Mucosa of stomach (tissue), 1 donor: ENCODE measurements around the gene TEKT2.
A peak's percentile ranks its signal among the peaks of the same experiment; 100 is the strongest.

Experiments
- H3K27me3 ChIP-seq: one replicate; pipeline ENCODE4 v1.7.0; 2013; ENCODE audit warnings: mild to moderate bottlenecking, low read length; ENCODE audit not compliant: control insufficient read depth, insufficient read depth
- H3K36me3 ChIP-seq: one replicate; pipeline ENCODE4 v1.7.0; 2013; ENCODE audit warnings: low read length; ENCODE audit not compliant: control insufficient read depth, insufficient read depth
- H3K4me1 ChIP-seq: one replicate; pipeline ENCODE4 v1.7.0; 2013; ENCODE audit warnings: mild to moderate bottlenecking, low read length; ENCODE audit not compliant: control insufficient read depth, insufficient read depth
- H3K4me3 ChIP-seq: one replicate; pipeline ENCODE4 v1.7.0; 2013; ENCODE audit warnings: low read length
- H3K9ac ChIP-seq: one replicate; pipeline ENCODE4 v1.7.0; 2013; ENCODE audit warnings: mild to moderate bottlenecking, low read length, moderate library complexity
- H3K9me3 ChIP-seq: one replicate; pipeline ENCODE4 v1.7.0; 2013; ENCODE audit warnings: mild to moderate bottlenecking, low read length, moderate library complexity; ENCODE audit not compliant: control insufficient read depth
- donor health status: Pancreatic carcinoma.

Gene TEKT2

DNA sequence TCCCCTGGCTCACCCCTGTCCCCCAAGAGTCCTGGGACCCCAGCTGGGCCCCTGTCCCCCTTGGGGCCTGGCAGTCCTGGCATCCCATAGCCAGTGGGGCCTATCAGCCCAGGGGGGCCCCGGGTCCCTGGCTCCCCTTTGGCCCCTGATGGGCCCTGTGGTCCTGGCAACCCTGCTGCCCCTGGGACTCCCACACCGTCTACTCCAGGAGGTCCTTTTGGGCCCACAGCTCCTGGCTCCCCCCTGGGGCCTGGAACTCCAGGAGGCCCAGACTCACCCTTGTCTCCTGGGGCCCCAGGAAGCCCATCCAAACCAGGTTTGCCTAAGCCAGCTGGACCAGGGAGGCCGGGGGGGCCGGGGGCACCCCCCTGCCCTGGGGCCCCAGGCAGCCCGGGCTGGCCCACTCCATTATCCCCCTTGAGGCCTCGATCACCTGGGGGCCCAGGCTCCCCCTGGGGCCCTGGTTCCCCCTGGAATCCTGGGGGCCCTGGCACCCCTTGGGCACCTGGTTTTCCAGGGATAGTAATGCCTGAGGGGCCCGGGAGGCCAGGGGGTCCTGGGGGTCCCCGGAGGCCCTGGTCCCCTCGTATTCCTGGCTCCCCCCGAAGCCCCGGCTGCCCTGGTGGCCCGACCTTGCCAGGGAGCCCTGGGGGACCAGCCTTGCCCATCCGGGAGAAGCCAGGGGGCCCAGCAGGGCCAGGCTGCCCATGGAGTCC lies 14.9 kb downstream of the TEKT2 start:
- H3K9me3 ChIP-seq: no peaks in the 10 kb centered on the region
- peaks cover 5% of the 10 kb centered on the region for H3K4me1 ChIP-seq
- H3K27me3 ChIP-seq: no peaks in the 10 kb centered on the region
- no peak overlapping the region for H3K9ac ChIP-seq
- H3K4me3 ChIP-seq: no peak overlapping the region
- no peaks in the 10 kb centered on the region for H3K36me3 ChIP-seq

DNA sequence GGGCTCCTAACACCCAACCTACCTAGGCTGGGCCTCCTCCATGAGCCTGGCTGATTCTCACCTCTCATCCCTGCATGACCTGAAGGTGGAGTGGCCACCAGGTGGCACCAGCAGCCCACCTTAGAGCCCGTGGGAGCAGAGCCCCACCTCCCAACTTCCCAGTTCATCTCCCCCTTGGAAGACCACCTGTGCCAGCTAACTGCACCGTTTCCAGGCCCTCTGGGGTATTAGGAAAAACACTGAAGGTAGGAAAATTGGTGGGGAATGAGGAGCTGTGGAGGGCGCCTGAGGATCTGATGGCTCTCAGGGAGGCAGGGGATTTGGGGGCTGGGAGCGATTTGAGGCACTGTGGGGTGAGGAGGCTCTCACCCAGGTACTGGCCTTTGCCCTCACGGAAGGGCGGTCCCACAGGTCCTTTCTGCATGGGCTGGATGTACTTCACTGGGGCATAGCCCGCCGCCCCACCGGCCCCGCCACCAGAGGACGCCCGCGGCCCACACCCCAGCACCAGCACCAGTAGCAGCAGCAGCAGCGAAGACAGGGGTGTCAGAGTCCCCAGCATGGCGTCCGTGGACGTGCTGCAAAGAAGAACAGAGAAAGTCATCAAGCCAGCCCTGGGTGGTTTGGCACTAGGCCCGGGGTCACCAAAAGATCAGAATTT lies 15.9 kb downstream of the TEKT2 start:
- Histone ChIP-seq H3K9ac (peak overlapping the region; percentile 24), H3K4me3 (no peak overlapping the region), H3K27me3 (no peaks in the 10 kb centered on the region), H3K36me3 (no peaks in the 10 kb centered on the region), H3K9me3 (no peaks in the 10 kb centered on the region), H3K4me1 (peaks cover 5% of the 10 kb centered on the region)

DNA sequence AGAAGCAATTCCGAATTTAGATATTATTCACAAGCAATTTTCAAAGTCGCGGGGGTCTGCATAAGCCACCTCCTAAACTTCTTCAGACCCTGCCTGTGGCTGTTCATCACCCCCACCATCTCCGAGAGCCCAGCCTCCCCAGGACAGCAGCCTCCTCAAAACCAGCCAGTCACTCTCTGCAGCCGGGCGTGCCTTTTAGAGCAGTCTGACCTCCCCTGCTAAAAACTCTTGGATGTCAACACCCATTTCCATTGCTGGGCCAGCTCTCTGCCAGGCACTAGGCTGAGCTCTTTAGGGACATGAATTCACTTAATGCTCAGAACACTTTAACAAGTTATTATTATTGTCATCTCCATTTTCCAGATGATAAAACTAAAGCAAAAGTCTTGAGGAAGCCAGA lies 16.5 kb downstream of the TEKT2 start:
- no peak overlapping the region for H3K4me3 ChIP-seq
- H3K27me3 ChIP-seq: no peaks in the 10 kb centered on the region
- no peak overlapping the region for H3K9ac ChIP-seq
- no peaks in the 10 kb centered on the region for H3K36me3 ChIP-seq
- no peaks in the 10 kb centered on the region for H3K9me3 ChIP-seq
- peaks cover 5% of the 10 kb centered on the region for H3K4me1 ChIP-seq

DNA sequence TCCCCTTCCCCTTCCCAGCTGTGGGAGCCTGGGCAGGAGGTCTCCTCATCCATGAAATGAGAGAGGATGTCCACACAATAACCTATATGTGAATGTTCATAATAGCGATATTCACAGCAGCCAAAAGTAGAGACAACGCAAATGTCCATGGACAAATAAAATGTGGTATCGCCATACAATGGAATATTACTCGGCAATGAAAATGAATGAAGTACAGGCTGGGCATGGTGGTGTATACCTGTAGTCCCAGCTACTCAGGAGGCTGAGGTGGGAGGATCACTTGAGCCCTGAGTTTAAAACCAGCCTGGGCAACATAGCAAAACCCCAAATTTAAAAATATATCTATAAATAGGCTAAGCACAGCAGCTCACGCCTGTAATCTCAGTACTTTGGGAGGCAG lies 17.7 kb downstream of the TEKT2 start:
- Histone ChIP-seq H3K36me3 (no peaks in the 10 kb centered on the region), H3K9ac (no peak overlapping the region), H3K27me3 (no peaks in the 10 kb centered on the region), H3K9me3 (no peaks in the 10 kb centered on the region), H3K4me3 (no peak overlapping the region), H3K4me1 (peaks cover 5% of the 10 kb centered on the region)

DNA sequence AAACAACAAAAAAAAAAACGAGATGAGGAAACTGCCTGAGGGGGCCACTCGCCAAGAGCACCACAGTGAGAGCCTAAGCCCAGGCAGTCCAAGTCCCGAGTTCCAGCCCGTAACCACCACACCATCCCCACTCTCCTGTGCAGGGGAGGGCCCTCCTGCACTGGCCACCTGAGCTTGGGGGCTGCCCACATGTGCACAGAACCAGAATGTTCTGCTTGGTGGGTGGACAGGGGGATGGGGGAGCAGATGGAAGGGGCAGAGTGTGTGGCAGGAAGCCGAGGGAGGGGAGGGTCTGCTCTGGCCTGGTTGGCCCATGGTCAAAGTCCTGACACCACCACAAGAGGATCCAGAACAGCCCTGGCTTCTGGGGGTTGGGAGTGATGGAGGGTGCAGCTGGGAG lies 22.4 kb downstream of the TEKT2 start:
- H3K4me3 ChIP-seq: no peak overlapping the region
- H3K4me1 ChIP-seq: no peaks in the 10 kb centered on the region
- H3K9ac ChIP-seq: no peak overlapping the region
- no peaks in the 10 kb centered on the region for H3K27me3 ChIP-seq
- H3K9me3 ChIP-seq: no peaks in the 10 kb centered on the region
- H3K36me3 ChIP-seq: no peaks in the 10 kb centered on the region

DNA sequence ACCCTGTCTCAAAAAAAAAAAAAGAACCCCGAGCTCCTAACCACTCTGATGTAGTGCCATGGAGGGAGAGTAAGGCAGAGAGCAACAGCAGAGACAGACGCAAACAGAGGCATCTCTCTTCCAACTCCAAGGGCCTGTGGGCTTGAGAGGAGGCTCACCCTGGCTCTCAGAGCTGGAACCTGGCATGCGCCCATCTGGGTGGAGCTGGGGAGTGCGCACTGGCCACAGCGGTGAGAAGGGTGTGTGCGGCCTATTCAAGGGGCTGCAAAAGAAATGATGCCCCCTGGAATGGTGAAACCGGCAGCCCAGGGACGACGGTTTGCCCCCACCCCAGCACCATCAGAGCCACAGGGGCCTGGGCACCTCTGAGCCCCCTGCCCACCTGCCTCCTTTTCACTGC lies 23.5 kb downstream of the TEKT2 start:
- Histone ChIP-seq H3K9me3 (no peaks in the 10 kb centered on the region), H3K9ac (no peak overlapping the region), H3K4me1 (no peaks in the 10 kb centered on the region), H3K4me3 (no peak overlapping the region), H3K36me3 (no peaks in the 10 kb centered on the region), H3K27me3 (no peaks in the 10 kb centered on the region)

DNA sequence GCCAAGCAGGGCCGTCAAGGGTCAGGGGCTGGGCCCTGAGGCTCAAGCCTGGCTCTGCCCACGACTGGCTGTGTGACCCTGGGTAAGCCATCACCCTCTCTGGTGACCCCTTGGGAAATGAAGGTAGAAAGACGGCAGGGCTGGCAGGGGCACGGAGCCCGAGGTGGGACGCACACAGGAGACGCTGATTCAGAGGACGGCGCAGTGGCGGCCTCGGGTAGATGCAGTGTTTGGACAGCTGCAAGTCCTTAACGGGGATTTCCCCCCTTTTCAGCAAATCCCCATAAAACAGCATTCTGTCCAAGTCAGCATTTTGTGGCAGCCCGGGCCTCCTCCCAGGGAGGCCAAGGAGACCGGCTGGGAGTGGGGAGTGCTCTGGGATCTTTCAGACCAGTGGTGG lies 24.4 kb downstream of the TEKT2 start:
- H3K4me3 ChIP-seq: no peak overlapping the region
- H3K9me3 ChIP-seq: no peaks in the 10 kb centered on the region
- H3K36me3 ChIP-seq: no peaks in the 10 kb centered on the region
- H3K27me3 ChIP-seq: no peaks in the 10 kb centered on the region
- no peaks in the 10 kb centered on the region for H3K4me1 ChIP-seq
- H3K9ac ChIP-seq: no peak overlapping the region

DNA sequence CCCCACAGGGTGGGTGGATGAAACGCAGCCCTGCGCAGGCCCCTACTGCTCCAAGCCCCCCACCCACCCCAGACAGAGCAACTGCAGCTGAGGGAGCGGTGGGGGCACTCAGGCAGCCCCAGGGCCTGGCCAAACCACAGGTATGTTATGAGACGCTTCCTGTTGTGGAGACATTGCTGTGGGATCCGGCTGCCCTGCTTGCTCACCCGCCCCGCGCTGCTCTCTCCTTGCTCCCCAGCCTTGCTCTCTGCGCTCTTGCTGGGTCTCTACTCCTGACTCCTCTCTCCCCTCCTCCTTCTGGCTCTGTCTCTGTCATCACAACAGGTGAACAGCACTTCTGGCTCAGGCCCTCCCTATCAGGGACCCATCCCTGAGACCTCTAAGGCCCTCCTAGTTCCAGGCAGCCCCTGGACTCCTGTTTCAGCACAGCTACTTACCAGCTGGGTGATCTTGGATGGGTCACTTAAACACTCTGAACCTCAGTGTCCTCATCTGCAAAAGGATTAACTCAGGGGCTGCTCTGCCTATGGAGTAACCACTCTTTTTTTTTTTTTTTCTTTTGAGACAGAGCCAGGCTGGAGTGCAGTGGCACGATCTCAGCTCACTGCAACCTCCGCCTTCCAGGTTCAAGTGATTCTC lies 25.3 kb downstream of the TEKT2 start:
- Histone ChIP-seq H3K9me3 (no peaks in the 10 kb centered on the region), H3K4me3 (no peak overlapping the region), H3K27me3 (no peaks in the 10 kb centered on the region), H3K9ac (no peak overlapping the region), H3K36me3 (no peaks in the 10 kb centered on the region), H3K4me1 (no peaks in the 10 kb centered on the region)

DNA sequence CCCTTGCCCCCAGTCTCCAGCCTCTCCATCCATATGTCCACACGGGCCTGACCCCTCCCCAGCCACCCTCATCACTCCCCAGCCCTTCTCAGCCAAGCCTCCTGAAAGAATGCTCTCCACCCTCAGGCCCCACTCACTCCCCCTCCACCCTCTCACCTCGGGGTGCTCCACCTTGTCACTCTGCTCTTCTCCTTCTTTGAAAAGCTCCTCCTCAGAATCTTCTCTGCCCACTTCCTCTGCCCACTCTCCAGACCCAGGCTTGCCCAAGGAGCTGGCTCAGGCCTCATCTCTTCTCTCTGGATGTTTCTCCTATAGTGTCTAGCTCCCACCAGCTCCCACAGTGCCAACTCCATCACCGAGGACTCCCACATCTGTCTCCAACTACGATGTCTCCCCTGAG lies 27.3 kb downstream of the TEKT2 start:
- H3K9ac ChIP-seq: no peak overlapping the region
- H3K4me1 ChIP-seq: peaks cover 11% of the 10 kb centered on the region
- H3K9me3 ChIP-seq: no peaks in the 10 kb centered on the region
- H3K27me3 ChIP-seq: no peaks in the 10 kb centered on the region
- no peak overlapping the region for H3K4me3 ChIP-seq
- no peaks in the 10 kb centered on the region for H3K36me3 ChIP-seq

DNA sequence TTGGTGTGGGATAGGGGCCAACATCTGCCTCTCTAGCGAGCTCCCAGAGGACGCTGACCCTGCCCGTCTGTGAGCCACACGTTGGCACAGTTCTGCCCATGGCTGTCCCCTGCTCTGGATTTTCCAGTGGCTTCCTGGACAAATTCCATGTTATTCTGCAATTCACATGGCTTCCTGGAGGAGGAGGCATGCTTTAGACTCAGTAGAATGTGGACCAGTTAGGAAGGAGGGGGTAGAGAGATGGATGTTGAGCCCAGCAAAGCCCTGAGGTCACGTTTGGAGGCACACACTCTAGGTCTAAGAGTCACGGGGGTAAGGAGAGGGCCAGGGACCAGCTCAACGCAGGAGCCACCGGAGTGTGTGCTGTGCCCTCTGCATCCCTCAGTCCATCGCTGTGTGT lies 28.9 kb downstream of the TEKT2 start:
- Histone ChIP-seq H3K27me3 (no peaks in the 10 kb centered on the region), H3K36me3 (no peaks in the 10 kb centered on the region), H3K9ac (no peak overlapping the region), H3K4me1 (peaks cover 11% of the 10 kb centered on the region), H3K9me3 (no peaks in the 10 kb centered on the region), H3K4me3 (no peak overlapping the region)

DNA sequence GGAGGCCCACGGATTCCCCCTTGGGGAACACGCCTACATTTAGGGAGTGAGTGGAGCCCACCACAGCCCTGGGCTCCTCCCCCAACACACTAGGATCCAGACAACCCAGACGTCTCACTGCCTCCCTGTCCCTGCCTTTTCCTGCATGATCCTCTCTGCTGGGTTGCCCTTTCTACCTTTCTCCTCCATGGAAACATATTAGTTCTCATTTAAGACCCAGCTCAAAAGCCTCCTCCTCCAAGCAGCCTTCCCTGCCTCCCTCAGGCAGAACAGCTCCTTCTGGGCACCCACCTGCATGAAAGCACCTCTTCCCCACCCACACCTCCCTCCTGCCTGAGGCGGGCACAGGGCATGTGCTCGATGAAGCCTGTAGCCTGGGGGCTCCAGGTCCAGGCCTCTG lies 30.5 kb downstream of the TEKT2 start:
- H3K9ac ChIP-seq: no peak overlapping the region
- no peaks in the 10 kb centered on the region for H3K9me3 ChIP-seq
- H3K27me3 ChIP-seq: no peaks in the 10 kb centered on the region
- no peaks in the 10 kb centered on the region for H3K36me3 ChIP-seq
- H3K4me1 ChIP-seq: peaks cover 11% of the 10 kb centered on the region
- H3K4me3 ChIP-seq: no peak overlapping the region

DNA sequence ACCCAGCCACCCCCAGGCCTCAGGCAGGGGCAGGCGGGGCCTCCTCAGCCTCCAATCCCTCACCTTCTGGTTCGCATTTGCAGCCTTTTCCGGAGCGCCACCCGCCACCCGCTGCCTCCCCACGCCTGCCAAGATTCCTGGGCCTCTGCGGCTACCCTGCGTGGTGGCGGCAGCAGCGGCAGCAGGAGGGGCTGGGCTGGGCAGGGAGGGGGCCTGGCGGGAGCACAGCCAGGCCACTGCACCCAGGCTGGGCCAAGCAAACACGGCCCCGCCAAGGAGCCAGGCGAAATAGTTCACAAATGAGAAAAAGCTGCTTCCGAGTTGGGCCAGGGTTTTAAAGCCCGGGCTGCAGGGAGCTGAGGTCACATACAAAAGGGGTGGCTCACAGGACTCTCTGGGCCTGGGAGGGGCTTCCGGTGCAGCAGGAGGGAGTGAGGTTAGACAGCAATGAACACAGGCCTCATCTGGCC lies 31.3 kb downstream of the TEKT2 start:
- no peak overlapping the region for H3K4me3 ChIP-seq
- peaks cover 11% of the 10 kb centered on the region for H3K4me1 ChIP-seq
- no peaks in the 10 kb centered on the region for H3K27me3 ChIP-seq
- peak overlapping the region; percentile 53 for H3K9ac ChIP-seq
- H3K36me3 ChIP-seq: no peaks in the 10 kb centered on the region
- no peaks in the 10 kb centered on the region for H3K9me3 ChIP-seq
